Adipocyte (in vitro differentiated cells): ENCODE measurements around the gene RPS2.
A peak's percentile ranks its signal among the peaks of the same experiment; 100 is the strongest.
"Not testable (repeated sequence)": the region's sequence is repeated elsewhere in the genome, so short reads cannot be mapped to it uniquely, and the experiment has no call there.

Experiments
- DNase-seq: peaks from one replicate; pipeline ENCODE4 v3.0.0-alpha.2; 2015; ENCODE audit warnings: low read depth
- H3K27me3 ChIP-seq: replicated peaks from 2 replicates; pipeline ENCODE4 v1.7.0; 2013; ENCODE audit warnings: mild to moderate bottlenecking, low read length, moderate library complexity; ENCODE audit not compliant: control insufficient read depth, insufficient read depth
- H3K36me3 ChIP-seq: 2 replicates; pipeline ENCODE4 v1.7.0; 2013; ENCODE audit warnings: low read length, mild to moderate bottlenecking, moderate library complexity; ENCODE audit not compliant: control insufficient read depth, insufficient read depth, severe bottlenecking
- H3K4me1 ChIP-seq: 2 replicates; pipeline ENCODE4 v1.7.0; 2013; ENCODE audit warnings: mild to moderate bottlenecking, low read length, moderate library complexity; ENCODE audit not compliant: control insufficient read depth, insufficient read depth
- H3K4me3 ChIP-seq: 2 replicates; pipeline ENCODE4 v1.7.0; 2013; ENCODE audit warnings: mild to moderate bottlenecking, low read length, moderate library complexity
- H3K9ac ChIP-seq: 2 replicates; pipeline ENCODE4 v1.7.0; 2013; ENCODE audit warnings: mild to moderate bottlenecking, low read length, moderate library complexity
- H3K9me3 ChIP-seq: 2 replicates; pipeline ENCODE4 v1.7.0; 2013; ENCODE audit warnings: mild to moderate bottlenecking, low read length, moderate library complexity; ENCODE audit not compliant: control insufficient read depth

Gene RPS2

GRCh38 chr16:1964506-1965395 lies at the start of gene RPS2:
TSS of gene RPS2 (minus strand) at chr16:1964826. CDS start at chr16:1964625, 201 bp downstream.
- H3K36me3 ChIP-seq, result peaks cover 31% of the 10 kb centered on the region
- H3K27me3 ChIP-seq, result no peaks in the 10 kb centered on the region
- DNase-seq, result peak; percentile 99
- no peaks in the 10 kb centered on the region for H3K9me3 ChIP-seq
- peak within 1 kb of the TSS; percentile 90 for H3K4me3 ChIP-seq
- H3K9ac ChIP-seq, result peak within 1 kb of the TSS; percentile 99
- peaks cover 31% of the 10 kb centered on the region for H3K4me1 ChIP-seq

- no peak for DNase-seq
- no peaks in the 10 kb centered on the region for H3K27me3 ChIP-seq
Observed at GRCh38 chr16:2013527-2013926, 48.9 kb upstream of the RPS2 start.

GRCh38 chr16:2011726-2012125 lies 47.1 kb upstream of the RPS2 start:
- peaks cover 28% of the 10 kb centered on the region for H3K4me1 ChIP-seq
- not testable (repeated sequence) for H3K4me3 ChIP-seq, H3K36me3 ChIP-seq, DNase-seq, H3K9me3 ChIP-seq, H3K27me3 ChIP-seq, H3K9ac ChIP-seq

More at GRCh38 chr16:2013527-2013926, 48.9 kb upstream of the RPS2 start:
- no peaks in the 10 kb centered on the region for H3K9me3 ChIP-seq
- no peak overlapping the region for H3K4me3 ChIP-seq
- peaks cover 10% of the 10 kb centered on the region for H3K4me1 ChIP-seq
- H3K36me3 ChIP-seq, result no peaks in the 10 kb centered on the region
- H3K9ac ChIP-seq, result no peak overlapping the region

GRCh38 chr16:2009791-2010510 lies 45.3 kb upstream of the RPS2 start, which contains the start of gene ZNF598:
TSS of gene ZNF598 (minus strand) at chr16:2009821.
- H3K4me3 ChIP-seq, result peak within 1 kb of the TSS; percentile 89
- peak within 1 kb of the TSS; percentile 95 for H3K9ac ChIP-seq
- H3K27me3 ChIP-seq, result no peaks in the 10 kb centered on the region
- H3K36me3 ChIP-seq, result no peaks in the 10 kb centered on the region
- H3K9me3 ChIP-seq, result no peaks in the 10 kb centered on the region
- DNase-seq, result peak; percentile 96
- peaks cover 41% of the 10 kb centered on the region for H3K4me1 ChIP-seq

- Histone ChIP-seq H3K4me1 (peaks cover 46% of the 10 kb centered on the region), H3K9ac (peak overlapping the region; percentile 95), H3K9me3 (no peaks in the 10 kb centered on the region), H3K36me3 (no peaks in the 10 kb centered on the region), H3K27me3 (no peaks in the 10 kb centered on the region), H3K4me3 (peak overlapping the region; percentile 89)
- peak; percentile 46 for DNase-seq
Observed at GRCh38 chr16:2009164-2009711, 44.6 kb upstream of the RPS2 start.

- Histone ChIP-seq H3K9me3 (no peaks in the 10 kb centered on the region), H3K36me3 (no peaks in the 10 kb centered on the region), H3K4me3 (peak overlapping the region; percentile 89), H3K4me1 (peaks cover 52% of the 10 kb centered on the region), H3K27me3 (no peaks in the 10 kb centered on the region), H3K9ac (peak overlapping the region; percentile 95)
- peak; percentile 79 for DNase-seq
Observed at GRCh38 chr16:2008631-2009163, 44.1 kb upstream of the RPS2 start.

GRCh38 chr16:2008009-2008526 lies 43.4 kb upstream of the RPS2 start:
- Histone ChIP-seq H3K36me3 (peaks cover 6% of the 10 kb centered on the region), H3K9me3 (no peaks in the 10 kb centered on the region), H3K9ac (peak overlapping the region; percentile 95), H3K27me3 (no peaks in the 10 kb centered on the region), H3K4me3 (peak overlapping the region; percentile 89), H3K4me1 (peaks cover 55% of the 10 kb centered on the region)
- DNase-seq, result peak; percentile 20

- no peak for DNase-seq
- H3K4me1 ChIP-seq, result peaks cover 55% of the 10 kb centered on the region
- no peaks in the 10 kb centered on the region for H3K27me3 ChIP-seq
- no peaks in the 10 kb centered on the region for H3K9me3 ChIP-seq
- H3K4me3 ChIP-seq, result peak overlapping the region; percentile 89
- peaks cover 14% of the 10 kb centered on the region for H3K36me3 ChIP-seq
- peak overlapping the region; percentile 95 for H3K9ac ChIP-seq
Observed at GRCh38 chr16:2007081-2007836, 42.6 kb upstream of the RPS2 start.

GRCh38 chr16:2006317-2006716 lies 41.7 kb upstream of the RPS2 start:
- H3K36me3 ChIP-seq, result peaks cover 23% of the 10 kb centered on the region
- H3K9me3 ChIP-seq, result no peaks in the 10 kb centered on the region
- H3K9ac ChIP-seq, result peak overlapping the region; percentile 61
- H3K4me3 ChIP-seq, result no peak overlapping the region
- H3K4me1 ChIP-seq, result peaks cover 55% of the 10 kb centered on the region
- no peak for DNase-seq
- H3K27me3 ChIP-seq, result no peaks in the 10 kb centered on the region

GRCh38 chr16:2005646-2006045 lies 41.0 kb upstream of the RPS2 start:
- Histone ChIP-seq H3K4me1 (peaks cover 55% of the 10 kb centered on the region), H3K4me3 (no peak overlapping the region), H3K36me3 (peaks cover 30% of the 10 kb centered on the region), H3K27me3 (no peaks in the 10 kb centered on the region), H3K9ac (peak overlapping the region; percentile 61), H3K9me3 (no peaks in the 10 kb centered on the region)
- no peak for DNase-seq
